ENCODE data around the gene TTL.

DNA sequence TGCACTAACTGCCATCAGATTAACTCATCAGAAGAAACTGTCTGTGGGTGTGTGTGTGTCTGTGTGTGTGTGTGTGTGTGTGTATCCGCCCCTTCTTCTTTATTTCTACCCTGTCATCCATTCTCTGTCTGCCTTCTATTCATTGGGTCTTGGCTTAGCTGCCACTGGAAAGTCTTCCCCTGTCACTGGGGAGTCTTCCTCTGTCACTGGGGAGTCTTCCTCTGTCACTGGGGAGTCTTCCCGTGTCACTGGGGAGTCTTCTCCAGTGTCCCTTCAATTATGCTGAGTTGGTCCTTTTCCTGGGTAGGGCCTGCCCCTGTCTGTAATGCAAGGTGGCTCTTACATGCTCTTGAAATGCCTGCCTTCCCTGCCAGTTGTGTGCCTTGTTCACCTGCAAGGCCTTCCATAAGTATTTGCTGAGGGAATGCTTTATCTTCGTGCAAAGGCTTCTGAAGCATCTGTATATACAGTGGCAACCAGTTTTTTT is 41.4 kb downstream of the TTL start:
- TF ChIP-seq, protein P1, sequence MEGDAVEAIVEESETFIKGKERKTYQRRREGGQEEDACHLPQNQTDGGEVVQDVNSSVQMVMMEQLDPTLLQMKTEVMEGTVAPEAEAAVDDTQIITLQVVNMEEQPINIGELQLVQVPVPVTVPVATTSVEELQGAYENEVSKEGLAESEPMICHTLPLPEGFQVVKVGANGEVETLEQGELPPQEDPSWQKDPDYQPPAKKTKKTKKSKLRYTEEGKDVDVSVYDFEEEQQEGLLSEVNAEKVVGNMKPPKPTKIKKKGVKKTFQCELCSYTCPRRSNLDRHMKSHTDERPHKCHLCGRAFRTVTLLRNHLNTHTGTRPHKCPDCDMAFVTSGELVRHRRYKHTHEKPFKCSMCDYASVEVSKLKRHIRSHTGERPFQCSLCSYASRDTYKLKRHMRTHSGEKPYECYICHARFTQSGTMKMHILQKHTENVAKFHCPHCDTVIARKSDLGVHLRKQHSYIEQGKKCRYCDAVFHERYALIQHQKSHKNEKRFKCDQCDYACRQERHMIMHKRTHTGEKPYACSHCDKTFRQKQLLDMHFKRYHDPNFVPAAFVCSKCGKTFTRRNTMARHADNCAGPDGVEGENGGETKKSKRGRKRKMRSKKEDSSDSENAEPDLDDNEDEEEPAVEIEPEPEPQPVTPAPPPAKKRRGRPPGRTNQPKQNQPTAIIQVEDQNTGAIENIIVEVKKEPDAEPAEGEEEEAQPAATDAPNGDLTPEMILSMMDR (IDR thresholded peaks at IDR 0.05) = no peak
- TF ChIP-seq POLR2A (IDR thresholded peaks at IDR 0.05) = no peak

Data from ovary (tissue), 3 donors.